SIG-M5 treated with dmso at 0.1 percent for 504 hours (cell line): ENCODE data around the gene SOAT1.
A peak's percentile ranks its signal among the peaks of the same experiment; 100 is the strongest.

Source experiments
- DNase-seq: peaks from one replicate; lab custom pipeline; 2025; ENCODE audit not compliant: unreplicated experiment; lab: John Stamatoyannopoulos, UW

Gene SOAT1

GRCh38 chr1:179303200-179303785, 9.7 kb downstream of the SOAT1 start:
- DNase-seq = no peak

- DNase-seq = no peak
Measured at GRCh38 chr1:179305450-179305849, 11.9 kb downstream of the SOAT1 start.

- DNase-seq = no peak
Measured at GRCh38 chr1:179310291-179310690, 16.7 kb downstream of the SOAT1 start.

DNA sequence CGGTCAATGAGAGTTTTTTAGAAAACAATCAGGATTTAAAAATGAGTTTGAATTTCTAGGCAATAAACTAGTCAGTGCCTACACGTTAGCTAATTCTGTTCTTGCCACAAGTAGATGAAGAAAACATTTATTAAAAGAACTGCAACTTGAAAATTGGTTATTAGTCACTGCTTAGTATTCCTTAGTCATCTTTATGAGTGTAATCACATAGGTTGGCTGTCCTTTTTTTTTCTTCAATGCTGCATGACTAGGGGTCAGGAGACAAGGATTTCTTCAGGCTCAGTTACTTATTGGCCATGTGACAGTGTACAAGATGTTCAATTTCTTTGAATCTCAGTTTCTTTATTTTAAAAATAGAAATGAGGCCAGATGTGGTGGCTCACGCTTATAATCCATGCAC, 17.1 kb downstream of the SOAT1 start:
- DNase-seq = no peak

GRCh38 chr1:179311149-179311700, 17.6 kb downstream of the SOAT1 start:
- DNase-seq = no peak

DNA sequence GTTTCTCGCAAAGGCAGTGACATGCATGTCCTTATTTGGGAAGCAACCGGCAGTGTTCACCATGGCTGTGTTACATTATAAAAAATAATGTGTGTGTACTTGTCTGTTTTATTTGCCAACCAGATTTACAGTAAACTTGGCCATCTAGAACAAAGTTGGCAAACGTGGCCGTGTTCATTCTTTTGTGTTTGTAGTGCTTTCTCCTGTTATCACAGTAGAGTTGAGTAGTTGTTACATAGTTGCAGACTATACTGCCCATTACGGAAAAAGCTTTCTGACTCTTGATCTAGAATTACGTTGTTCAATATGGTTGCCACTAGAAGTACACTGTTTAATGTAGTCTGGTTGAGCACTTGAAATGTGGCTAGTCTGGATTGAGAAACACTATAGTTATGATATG, 19.4 kb downstream of the SOAT1 start:
- no peak for DNase-seq

DNA sequence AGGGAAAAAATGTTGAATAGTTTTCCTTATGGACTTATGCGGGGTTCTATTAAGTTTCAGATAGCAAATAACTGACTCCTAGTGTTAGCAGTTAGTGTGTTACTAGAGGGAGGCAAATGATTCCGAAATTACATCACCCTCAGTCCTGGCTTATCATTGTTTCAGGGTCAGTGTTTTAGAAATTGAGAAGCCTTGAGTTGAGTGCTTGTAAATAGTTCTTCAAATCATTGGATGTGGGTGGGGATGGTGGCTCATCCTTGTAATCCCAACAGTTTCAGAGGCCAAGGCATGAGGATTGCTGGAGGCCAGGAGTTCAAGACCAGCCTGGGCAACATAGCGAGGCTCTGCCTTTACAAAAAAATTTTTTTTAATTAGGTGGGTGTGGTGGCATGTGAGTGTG, 21.3 kb downstream of the SOAT1 start:
- DNase-seq = no peak

DNA sequence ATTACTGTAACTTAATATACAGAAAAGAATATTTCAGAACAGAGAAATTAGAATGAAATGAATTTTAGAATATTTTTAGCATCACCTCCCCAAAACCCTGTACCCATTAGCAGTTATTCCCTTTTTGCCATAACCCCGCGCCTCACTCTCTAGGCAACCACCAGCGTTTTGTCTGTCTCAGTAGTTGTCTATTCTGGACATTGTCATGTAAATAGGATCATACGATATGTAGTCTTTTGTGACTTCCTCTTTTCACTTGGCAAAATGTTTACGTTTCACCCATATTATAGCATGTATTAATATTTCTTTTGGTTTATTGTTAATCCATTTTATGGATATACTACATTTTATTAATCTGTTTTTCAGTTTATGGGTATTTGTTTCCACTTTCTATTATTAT, 24.9 kb downstream of the SOAT1 start:
- no peak for DNase-seq

DNA sequence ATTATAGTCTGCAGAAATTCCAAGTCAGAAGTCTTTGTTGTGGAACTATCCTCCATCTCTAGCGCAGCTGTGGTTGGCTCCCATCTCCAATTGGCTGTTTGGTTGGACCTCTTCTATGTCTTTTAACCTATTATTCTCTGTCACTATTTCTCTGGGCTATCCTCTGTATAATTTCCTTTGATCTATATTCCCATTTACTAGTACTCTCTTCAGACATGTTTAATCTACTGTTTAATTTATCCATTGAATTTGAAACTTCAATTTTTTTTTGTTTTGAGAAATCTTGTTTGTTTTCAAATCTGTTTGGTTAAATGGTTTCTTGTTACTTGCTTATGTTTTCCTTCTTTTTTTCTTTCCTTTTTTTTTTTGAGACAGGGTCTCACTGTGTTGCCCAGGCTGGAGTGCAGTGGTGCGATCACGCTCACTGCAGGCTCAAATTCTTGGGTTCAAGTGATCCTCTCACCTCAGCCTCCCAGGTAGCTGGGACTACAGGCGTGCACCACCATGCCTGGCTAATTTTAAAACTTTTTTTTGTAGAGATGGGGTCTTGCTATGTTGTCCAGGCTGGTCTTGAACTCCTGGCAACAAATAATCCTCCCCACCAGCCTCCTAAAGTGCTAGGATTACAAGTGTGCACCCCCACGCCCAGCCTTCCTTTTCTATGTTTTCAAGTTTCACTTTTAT, 28.1 kb downstream of the SOAT1 start:
- no peak for DNase-seq

GRCh38 chr1:179322557-179322956, 29.0 kb downstream of the SOAT1 start:
- no peak for DNase-seq

DNA sequence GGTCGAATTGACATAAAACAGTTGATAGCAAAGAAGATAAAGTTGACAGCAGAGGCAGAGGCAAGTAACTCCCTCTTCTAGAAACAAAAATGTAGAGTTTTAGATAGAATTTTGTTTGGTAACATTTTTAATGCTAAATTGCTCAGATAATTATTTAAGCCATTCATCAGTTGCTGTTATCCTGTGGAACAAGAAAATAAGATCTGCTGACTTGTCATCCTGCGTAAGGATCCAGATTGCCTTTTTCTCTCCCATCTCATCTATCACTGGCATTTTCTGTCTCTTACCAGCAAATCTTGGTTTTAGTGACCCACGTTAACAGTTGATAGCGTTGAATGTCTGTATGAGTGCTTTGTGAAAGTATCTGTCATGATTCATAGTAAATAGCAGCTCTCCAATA, 29.8 kb downstream of the SOAT1 start:
- DNase-seq = no peak

DNA sequence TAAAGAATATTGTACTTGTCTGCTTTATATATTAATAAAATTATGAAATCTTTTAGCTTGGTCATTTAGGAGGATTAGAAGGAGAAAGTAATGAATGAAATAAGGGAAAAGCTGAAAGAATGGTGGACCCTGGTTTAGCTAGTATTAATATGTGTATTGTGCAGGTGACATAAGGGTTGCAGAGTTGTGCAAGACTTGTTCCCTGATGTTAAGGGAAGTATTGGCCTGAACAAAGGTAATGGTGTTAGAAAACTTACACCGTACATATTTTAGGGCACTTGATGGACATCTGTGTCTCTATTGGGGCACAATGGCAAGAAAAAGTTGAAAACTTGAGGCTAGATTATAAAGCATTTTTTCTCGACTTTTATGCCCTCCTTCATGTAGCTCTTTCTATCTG, 32.2 kb downstream of the SOAT1 start:
- DNase-seq = no peak

DNA sequence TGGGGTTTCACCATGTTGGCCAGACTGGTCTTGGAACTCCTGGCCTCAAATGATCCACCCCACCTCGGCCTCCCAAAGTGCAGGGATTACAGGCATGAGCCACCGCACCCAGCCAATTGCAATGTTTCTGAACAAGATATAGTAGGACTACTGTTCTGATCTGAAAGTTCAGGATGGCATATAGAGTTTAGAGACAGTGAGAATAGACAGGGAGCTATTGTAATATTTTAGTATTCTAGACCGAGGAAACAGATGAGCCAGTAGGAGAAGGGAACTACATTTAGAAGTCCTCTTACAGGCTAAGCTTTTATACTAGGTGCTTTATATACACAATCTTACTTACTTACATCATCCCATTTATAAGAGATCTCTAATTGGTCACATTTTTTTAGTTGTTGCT, 33.1 kb downstream of the SOAT1 start:
- DNase-seq = no peak

GRCh38 chr1:179327196-179327595, 33.6 kb downstream of the SOAT1 start:
- DNase-seq = peak; percentile 34

GRCh38 chr1:179327679-179328078, 34.1 kb downstream of the SOAT1 start:
- DNase-seq = peak; percentile 98

DNA sequence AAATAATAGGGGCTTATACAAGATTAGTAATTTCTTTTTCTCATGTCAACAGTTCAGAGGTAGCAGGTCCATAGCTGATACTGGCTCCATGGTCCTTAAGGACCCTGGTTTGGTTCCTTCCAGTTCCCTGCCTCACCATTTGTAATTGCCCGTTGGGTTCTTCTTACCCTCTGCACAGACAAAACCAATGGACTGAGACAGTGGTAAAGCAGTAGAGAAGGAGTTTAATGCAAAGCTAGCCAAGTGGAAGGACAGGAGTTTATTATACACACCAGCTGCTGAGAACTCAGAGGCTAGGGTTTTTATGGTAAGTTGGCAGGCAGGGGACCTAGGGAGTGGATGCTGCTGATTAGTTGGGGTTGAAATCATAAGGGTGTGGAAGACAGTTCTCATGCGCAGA, 36.3 kb downstream of the SOAT1 start:
- DNase-seq = no peak

DNA sequence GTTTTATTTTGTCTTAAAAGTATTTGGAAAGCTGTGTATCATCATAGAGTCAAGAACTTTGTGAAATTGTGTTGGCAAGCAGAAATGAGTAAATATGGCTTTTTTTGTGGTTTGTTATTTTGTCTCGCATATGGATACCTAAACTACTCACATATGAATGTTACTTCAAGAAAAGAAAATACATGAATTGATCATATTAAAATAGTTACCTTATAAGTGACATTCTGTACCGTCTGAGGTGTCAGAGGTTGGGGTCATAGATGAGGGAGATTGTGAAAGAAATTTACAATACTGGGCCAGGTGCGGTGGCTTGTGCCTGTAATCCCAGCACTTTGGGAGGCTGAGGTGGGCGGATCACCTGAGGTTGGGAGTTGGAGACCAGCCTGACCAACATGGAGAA, 40.8 kb downstream of the SOAT1 start:
- no peak for DNase-seq

DNA sequence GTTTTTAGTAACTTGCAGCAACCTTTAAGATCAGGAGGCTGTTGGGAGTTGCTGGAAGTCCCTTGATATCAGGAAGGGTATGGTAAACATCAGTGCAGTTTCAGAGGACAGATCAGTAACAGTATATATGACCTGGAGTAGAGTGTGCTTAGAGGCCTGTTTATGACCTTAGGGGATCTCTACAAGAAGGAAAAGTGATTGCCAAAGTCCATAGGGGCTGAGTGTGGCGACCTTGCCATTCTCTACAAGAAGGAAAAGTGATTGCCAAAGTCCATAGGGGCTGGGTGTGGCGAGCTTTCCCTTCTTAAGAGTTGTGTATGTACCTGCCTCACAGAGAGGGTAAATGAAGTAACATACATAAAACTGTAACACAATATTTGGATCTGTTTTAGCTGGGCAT, 43.7 kb downstream of the SOAT1 start:
- no peak for DNase-seq

GRCh38 chr1:179337942-179338560, 44.5 kb downstream of the SOAT1 start:
- DNase-seq = no peak

GRCh38 chr1:179340918-179341317, 47.3 kb downstream of the SOAT1 start:
- peak; percentile 67 for DNase-seq

GRCh38 chr1:179341943-179342547, 48.4 kb downstream of the SOAT1 start:
- DNase-seq = no peak
